Iris pigment epithelial cell (primary cell): ENCODE results near the gene DUS1L.

ENCODE experiments used
- DNase-seq: peaks from one replicate; pipeline ENCODE4 v3.0.0-alpha.2; 2011; ENCODE audit warnings: low read depth

The DUS1L gene

GRCh38 chr17:82012640-82013295, 52.8 kb downstream of the DUS1L start:
- DNase-seq: no peak

GRCh38 chr17:82012261-82012639, 53.4 kb downstream of the DUS1L start:
- no peak for DNase-seq

- no peak for DNase-seq
Measured at GRCh38 chr17:82011617-82012187, 53.9 kb downstream of the DUS1L start.

GRCh38 chr17:82010575-82011525, 54.8 kb downstream of the DUS1L start:
- no peak for DNase-seq

GRCh38 chr17:82009413-82009812, 56.2 kb downstream of the DUS1L start:
- no peak for DNase-seq

- no peak for DNase-seq
Measured at GRCh38 chr17:82008941-82009405, 56.6 kb downstream of the DUS1L start.

- no peak for DNase-seq
Measured at GRCh38 chr17:82008258-82008940, 57.2 kb downstream of the DUS1L start.
